Stimulated activated naive CD8-positive, alpha-beta T cell treated with anti-CD3 and anti-CD28 coated beads, Interleukin-15, amount 100 ng/mL, for 72 hours (primary cell): ENCODE results near the gene RAB13.
"Not testable (repeated sequence)": the region's sequence is repeated elsewhere in the genome, so short reads cannot be mapped to it uniquely, and the experiment has no call there.

ENCODE experiments used
- ATAC-seq: fragments of 150-1000 bp; cut with Tn5 transposase; 2 replicates; pipeline ENCODE4 v1.10.0; 2021; ENCODE audit warnings: mild to moderate bottlenecking, moderate library complexity
- DNase-seq, 2 donors: peaks; one replicate each; pipeline ENCODE4 v3.0.0; 2021 to 2022
- H3K27ac Mint-ChIP-seq, 2 donors: one replicate each; pipeline ENCODE4 v1.8.0; 2022; ENCODE audit warnings: mild to moderate bottlenecking in 2 of 2, mixed read lengths in 2 of 2, moderate library complexity in 2 of 2
- H3K27me3 Mint-ChIP-seq: one replicate; pipeline ENCODE4 v1.8.0; 2022; ENCODE audit warnings: mixed read lengths
- H3K4me1 Mint-ChIP-seq: one replicate; pipeline ENCODE4 v1.8.0; 2022; ENCODE audit warnings: mild to moderate bottlenecking, mixed read lengths
- H3K4me3 Mint-ChIP-seq, 2 donors: one replicate each; pipeline ENCODE4 v1.8.0; 2022; ENCODE audit warnings: mild to moderate bottlenecking in 2 of 2, mixed read lengths in 2 of 2, moderate library complexity in 1 of 2
- H3K9me3 Mint-ChIP-seq, 2 donors: one replicate each; pipeline ENCODE4 v1.8.0; 2022; ENCODE audit warnings: mixed read lengths in 2 of 2

RAB13 gene

GRCh38 chr1:153987621-153988020 is 1.5 kb upstream of the RAB13 start:
- DNase-seq (no peak), ATAC-seq (no peak)
- H3K27ac Mint-ChIP-seq = peak overlapping the region in 1 of 2 donors; percentile 96
- H3K4me3 Mint-ChIP-seq = no peak overlapping the region
- H3K9me3 Mint-ChIP-seq = no peaks in the 10 kb centered on the region
- H3K4me1 Mint-ChIP-seq = peaks cover 61% of the 10 kb centered on the region
- no peaks in the 10 kb centered on the region for H3K27me3 Mint-ChIP-seq

- DNase-seq (peak; percentile 60 to 72), ATAC-seq (peak; percentile 82)
- no peaks in the 10 kb centered on the region for H3K27me3 Mint-ChIP-seq
These were observed 712 bp downstream of the RAB13 start for GRCh38 chr1:153985341-153985912.

GRCh38 chr1:153984123-153984894 is 1.8 kb downstream of the RAB13 start:
- Mint-ChIP-seq H3K27ac (no peak overlapping the region), H3K4me1 (peaks cover 33% of the 10 kb centered on the region), H3K27me3 (no peaks in the 10 kb centered on the region), H3K9me3 (no peaks in the 10 kb centered on the region), H3K4me3 (peak overlapping the region; percentile 27 to 49)
- ATAC-seq (no peak), DNase-seq (no peak)

More at GRCh38 chr1:153985341-153985912, 712 bp downstream of the RAB13 start:
- Mint-ChIP-seq H3K4me3 (peak overlapping the region; percentile 97), H3K27ac (peak overlapping the region; percentile 94 to 96), H3K9me3 (no peaks in the 10 kb centered on the region), H3K4me1 (peaks cover 42% of the 10 kb centered on the region)

- peak overlapping the region in 1 of 2 donors; percentile 42 for H3K27ac Mint-ChIP-seq
- H3K4me3 Mint-ChIP-seq, H3K9me3 Mint-ChIP-seq, H3K27me3 Mint-ChIP-seq, DNase-seq, ATAC-seq: not testable (repeated sequence)
- H3K4me1 Mint-ChIP-seq = peaks cover 38% of the 10 kb centered on the region
These were observed 4.4 kb downstream of the RAB13 start for GRCh38 chr1:153981735-153982134.

DNA sequence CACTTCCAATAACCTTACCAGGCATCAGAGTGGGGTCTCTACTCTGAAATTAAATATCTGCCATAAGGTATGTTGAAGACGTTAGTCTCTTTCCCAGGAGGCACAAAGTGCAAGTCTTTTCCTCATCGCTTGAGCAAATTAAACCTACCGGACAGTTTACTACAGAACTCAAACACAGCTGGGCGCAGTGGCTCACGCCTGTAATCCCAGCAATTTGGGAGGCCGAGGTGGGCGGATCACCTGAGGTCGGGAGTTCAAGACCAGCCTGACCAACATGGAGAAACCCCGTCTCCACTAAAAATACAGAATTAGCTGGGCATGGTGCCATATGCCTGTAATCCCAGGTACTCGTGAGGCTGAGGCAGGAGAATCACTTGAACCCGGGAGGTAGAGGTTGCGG is 7.0 kb downstream of the RAB13 start:
- not testable (repeated sequence) for DNase-seq, H3K9me3 Mint-ChIP-seq, ATAC-seq, H3K27me3 Mint-ChIP-seq, H3K27ac Mint-ChIP-seq
- H3K4me3 Mint-ChIP-seq = peak overlapping the region; percentile 97
- H3K4me1 Mint-ChIP-seq = peaks cover 37% of the 10 kb centered on the region

DNA sequence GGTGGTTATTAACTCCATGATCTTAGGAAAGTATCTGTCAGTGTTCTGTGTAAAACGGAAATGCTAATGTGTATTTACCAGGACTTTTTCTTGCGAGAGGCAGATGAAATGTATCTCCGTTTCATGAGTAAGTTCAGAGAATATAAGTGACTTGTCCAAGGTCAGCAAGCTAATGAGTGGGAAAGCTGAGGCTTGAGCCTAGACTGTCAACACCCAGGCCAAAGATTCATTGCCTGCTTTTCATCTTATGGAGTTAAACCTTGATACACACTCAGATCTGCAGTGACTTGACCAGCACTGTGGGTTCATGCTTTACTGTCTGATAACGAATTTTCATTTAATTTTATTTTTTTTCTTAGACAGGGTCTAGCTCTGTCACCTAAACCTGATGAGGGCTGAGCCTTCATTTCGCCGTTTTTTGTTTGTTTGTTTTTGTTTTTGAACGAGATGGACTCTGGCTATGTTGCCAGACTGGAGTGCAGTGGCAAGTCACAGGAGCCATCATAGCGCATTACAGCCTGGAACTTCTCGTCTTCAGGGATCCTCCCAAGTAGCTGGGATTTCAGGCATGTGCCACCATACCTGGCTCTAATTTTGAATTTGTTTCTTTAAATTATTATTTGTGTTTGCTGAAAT is 7.7 kb downstream of the RAB13 start:
- Mint-ChIP-seq H3K4me1 (peaks cover 40% of the 10 kb centered on the region), H3K9me3 (no peaks in the 10 kb centered on the region), H3K27me3 (no peaks in the 10 kb centered on the region), H3K4me3 (peak overlapping the region; percentile 97), H3K27ac (peak overlapping the region; percentile 27 to 49)
- ATAC-seq = no peak
- DNase-seq = no peak

GRCh38 chr1:153977250-153978240 is 8.6 kb downstream of the RAB13 start, which contains the start of gene JTB:
Gene JTB (minus strand): TSS chr1:153977674. CDS start chr1:153977252, 422 bp downstream.
- peaks cover 44% of the 10 kb centered on the region for H3K4me1 Mint-ChIP-seq
- no peaks in the 10 kb centered on the region for H3K9me3 Mint-ChIP-seq
- no peaks in the 10 kb centered on the region for H3K27me3 Mint-ChIP-seq
- DNase-seq = peak; percentile 69 to 80
- peak within 1 kb of the TSS; percentile 97 for H3K4me3 Mint-ChIP-seq
- ATAC-seq = peak; percentile 94
- peak within 1 kb of the TSS; percentile 92 to 95 for H3K27ac Mint-ChIP-seq

GRCh38 chr1:153976819-153977249 is 9.3 kb downstream of the RAB13 start:
- Mint-ChIP-seq H3K27me3 (no peaks in the 10 kb centered on the region), H3K9me3 (no peaks in the 10 kb centered on the region), H3K4me3 (peak overlapping the region; percentile 97), H3K27ac (peak overlapping the region; percentile 92 to 95), H3K4me1 (peaks cover 51% of the 10 kb centered on the region)
- ATAC-seq = no peak
- no peak for DNase-seq

DNA sequence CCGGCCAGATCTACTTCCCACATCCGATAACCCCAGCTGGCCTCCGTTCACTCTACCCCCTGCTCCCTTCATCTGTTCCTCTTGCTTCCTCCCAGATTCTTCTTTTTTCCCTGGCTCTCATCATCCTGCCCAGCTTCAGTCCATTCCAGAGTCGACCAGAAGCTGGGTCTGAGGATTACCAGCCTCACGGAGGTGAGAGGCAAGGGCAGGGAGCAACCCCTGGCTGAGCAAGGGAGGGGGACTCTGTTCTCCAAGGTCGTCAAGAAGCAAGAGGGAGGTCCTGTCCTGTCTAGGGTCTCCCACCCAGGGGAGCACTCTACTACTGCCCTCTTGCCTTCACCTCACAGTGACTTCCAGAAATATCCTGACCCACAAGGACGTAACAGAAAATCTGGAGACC is 12.6 kb downstream of the RAB13 start:
- no peak for DNase-seq
- ATAC-seq = no peak
- H3K27me3 Mint-ChIP-seq = no peaks in the 10 kb centered on the region
- H3K4me3 Mint-ChIP-seq = no peak overlapping the region
- peaks cover 58% of the 10 kb centered on the region for H3K4me1 Mint-ChIP-seq
- H3K27ac Mint-ChIP-seq = no peak overlapping the region
- no peaks in the 10 kb centered on the region for H3K9me3 Mint-ChIP-seq

GRCh38 chr1:153973071-153973470 is 13.1 kb downstream of the RAB13 start:
- H3K27ac Mint-ChIP-seq = no peak overlapping the region
- peaks cover 58% of the 10 kb centered on the region for H3K4me1 Mint-ChIP-seq
- no peaks in the 10 kb centered on the region for H3K9me3 Mint-ChIP-seq
- DNase-seq (no peak), ATAC-seq (no peak)
- H3K27me3 Mint-ChIP-seq = no peaks in the 10 kb centered on the region
- H3K4me3 Mint-ChIP-seq = no peak overlapping the region

- no peaks in the 10 kb centered on the region for H3K9me3 Mint-ChIP-seq
- ATAC-seq (no peak), DNase-seq (no peak)
- peaks cover 57% of the 10 kb centered on the region for H3K4me1 Mint-ChIP-seq
- H3K27me3 Mint-ChIP-seq = no peaks in the 10 kb centered on the region
- H3K27ac Mint-ChIP-seq = no peak overlapping the region
- no peak overlapping the region for H3K4me3 Mint-ChIP-seq
These were observed 15.8 kb downstream of the RAB13 start for GRCh38 chr1:153970346-153970745.

GRCh38 chr1:153968972-153969371 is 17.2 kb downstream of the RAB13 start:
- Mint-ChIP-seq H3K9me3 (no peaks in the 10 kb centered on the region), H3K27ac (peak overlapping the region in 1 of 2 donors; percentile 22), H3K27me3 (no peaks in the 10 kb centered on the region), H3K4me1 (peaks cover 56% of the 10 kb centered on the region), H3K4me3 (peak overlapping the region; percentile 97 to 98)
- ATAC-seq (no peak), DNase-seq (no peak)

- peak overlapping the region; percentile 85 to 98 for H3K27ac Mint-ChIP-seq
- DNase-seq (no peak), ATAC-seq (no peak)
- no peaks in the 10 kb centered on the region for H3K27me3 Mint-ChIP-seq
- H3K4me3 Mint-ChIP-seq = peak overlapping the region; percentile 97 to 98
- H3K9me3 Mint-ChIP-seq = no peaks in the 10 kb centered on the region
- peaks cover 58% of the 10 kb centered on the region for H3K4me1 Mint-ChIP-seq
These were observed 17.7 kb downstream of the RAB13 start for GRCh38 chr1:153968408-153968807.

- no peak for DNase-seq
These were observed 18.2 kb downstream of the RAB13 start for GRCh38 chr1:153968000-153968363.

More at GRCh38 chr1:153968000-153968363, 18.2 kb downstream of the RAB13 start:
- H3K4me1 Mint-ChIP-seq = peaks cover 58% of the 10 kb centered on the region
- H3K4me3 Mint-ChIP-seq = peak overlapping the region; percentile 97 to 98
- ATAC-seq = no peak
- no peaks in the 10 kb centered on the region for H3K9me3 Mint-ChIP-seq
- peak overlapping the region; percentile 85 to 98 for H3K27ac Mint-ChIP-seq
- no peaks in the 10 kb centered on the region for H3K27me3 Mint-ChIP-seq
